Measurements from ENCODE around the gene STX8. TPM values are rescaled to one million over a fixed set of nuclear protein-coding genes. Genes with fewer than 3 reads are reported as not detected.
A peak's percentile ranks its signal among the peaks of the same experiment; 100 is the strongest.

The STX8 gene
- total RNA-seq, 8 experiments from 2014 or later = 44.1 to 98.1 (median 63.8) TPM

- H3K4me1 ChIP-seq (replicated peaks in 1 of 2) = peaks cover 62 to 66% of the 10 kb centered on the region in 2 donors
- no peak overlapping the region for H3K4me3 ChIP-seq
- peak overlapping the region; percentile 80 to 86 for H3K27ac ChIP-seq
- 60 to 100% (median 75%) methylated on average over 1 to 4 of the region's 9 CpGs; no CpG with 5 or more reads in 7 of the 10 experiments for WGBS, 10 experiments
- in situ Hi-C loops (cut with MboI; ENCODE audit: low pct_unique_long_range_greater_than_20kb in 2 of 9, low sequenced_read_pairs in 9 of 9, unreplicated experiment in 9 of 9) = loop anchor here in 1 of 9 experiments (25.0 kb wide), 2 partner anchors 104 to 221 kb away; partner anchors contain the start of gene NTN1
- ATAC-seq (replicated peaks in 6 of 8) = no peak
These were observed 342.4 kb downstream of the STX8 start for GRCh38 chr17:9233271-9233599.

- WGBS, 10 experiments = 0 to 80% (median 18%) methylated on average over 1 to 8 of the region's 22 CpGs; no CpG with 5 or more reads in 5 of the 10 experiments
- Histone ChIP-seq H3K27ac (peak overlapping the region; percentile 80 to 86), H3K4me3 (no peak overlapping the region), H3K4me1 (replicated peaks in 1 of 2) (peaks cover 57 to 61% of the 10 kb centered on the region in 2 donors)
- in situ Hi-C loops (cut with MboI; ENCODE audit: low pct_unique_long_range_greater_than_20kb in 2 of 9, low sequenced_read_pairs in 9 of 9, unreplicated experiment in 9 of 9) = loop anchor here in 1 of 9 experiments (25.0 kb wide), 2 partner anchors 105 to 220 kb away; partner anchors contain the start of gene NTN1
- peak in 6 of 8 experiments; percentile 1 to 87 (median 82) for ATAC-seq (replicated peaks in 6 of 8)
These were observed 342.9 kb downstream of the STX8 start for GRCh38 chr17:9232591-9233270.

GRCh38 chr17:9232155-9232475 lies 343.5 kb downstream of the STX8 start:
- H3K27ac ChIP-seq = peak overlapping the region; percentile 80 to 86
- H3K4me3 ChIP-seq = no peak overlapping the region
- no peak for ATAC-seq (replicated peaks in 6 of 8)
- in situ Hi-C loops (cut with MboI; ENCODE audit: low pct_unique_long_range_greater_than_20kb in 2 of 9, low sequenced_read_pairs in 9 of 9, unreplicated experiment in 9 of 9) = loop anchor here in 1 of 9 experiments (25.0 kb wide), 2 partner anchors 105 to 220 kb away; partner anchors contain the start of gene NTN1
- 82 to 83% methylated on average over 2 of the region's 6 CpGs; no CpG with 5 or more reads in 8 of the 10 experiments for whole genome bisulfite sequencing, 10 experiments
- H3K4me1 ChIP-seq (replicated peaks in 1 of 2) = peaks cover 51 to 54% of the 10 kb centered on the region in 2 donors

GRCh38 chr17:9231449-9232154 lies 344.0 kb downstream of the STX8 start:
- 59 to 88% (median 87%) methylated on average over 3 to 9 of the region's 23 CpGs; no CpG with 5 or more reads in 7 of the 10 experiments for WGBS, 10 experiments
- Histone ChIP-seq H3K27ac (peak overlapping the region; percentile 80 to 86), H3K4me1 (replicated peaks in 1 of 2) (peaks cover 46 to 49% of the 10 kb centered on the region in 2 donors), H3K4me3 (no peak overlapping the region)
- in situ Hi-C loops (cut with MboI; ENCODE audit: low pct_unique_long_range_greater_than_20kb in 2 of 9, low sequenced_read_pairs in 9 of 9, unreplicated experiment in 9 of 9) = loop anchor here in 1 of 9 experiments (25.0 kb wide), 2 partner anchors 106 to 219 kb away; partner anchors contain the start of gene NTN1
- no peak for ATAC-seq (replicated peaks in 6 of 8)

GRCh38 chr17:9230861-9231260 lies 344.8 kb downstream of the STX8 start:
- WGBS, 10 experiments = no CpG with 5 or more reads among the region's 11 CpGs
- H3K4me3 ChIP-seq = no peak overlapping the region
- in situ Hi-C loops (cut with MboI; ENCODE audit: low pct_unique_long_range_greater_than_20kb in 2 of 9, low sequenced_read_pairs in 9 of 9, unreplicated experiment in 9 of 9) = loop anchor here in 1 of 9 experiments (25.0 kb wide), 2 partner anchors 106 to 219 kb away; partner anchors contain the start of gene NTN1
- H3K4me1 ChIP-seq (replicated peaks in 1 of 2) = peaks cover 39 to 46% of the 10 kb centered on the region in 2 donors
- ATAC-seq (replicated peaks in 6 of 8) = no peak
- no peak overlapping the region for H3K27ac ChIP-seq

GRCh38 chr17:9230346-9230745 lies 345.3 kb downstream of the STX8 start:
- peak in 2 of 8 experiments; percentile 13 to 20 for ATAC-seq (replicated peaks in 6 of 8)
- WGBS, 10 experiments = 90% methylated on average over 2 of the region's 15 CpGs; no CpG with 5 or more reads in 8 of the 10 experiments
- H3K4me3 ChIP-seq = no peak overlapping the region
- in situ Hi-C loops (cut with MboI; ENCODE audit: low pct_unique_long_range_greater_than_20kb in 2 of 9, low sequenced_read_pairs in 9 of 9, unreplicated experiment in 9 of 9) = loop anchor here in 1 of 9 experiments (25.0 kb wide), 2 partner anchors 107 to 218 kb away; partner anchors contain the start of gene NTN1
- H3K4me1 ChIP-seq (replicated peaks in 1 of 2) = peaks cover 44 to 51% of the 10 kb centered on the region in 2 donors
- H3K27ac ChIP-seq = no peak overlapping the region

GRCh38 chr17:9229826-9230201 lies 345.8 kb downstream of the STX8 start:
- in situ Hi-C loops (cut with MboI; ENCODE audit: low pct_unique_long_range_greater_than_20kb in 2 of 9, low sequenced_read_pairs in 9 of 9, unreplicated experiment in 9 of 9) = loop anchor here in 1 of 9 experiments (25.0 kb wide), 2 partner anchors 107 to 218 kb away; partner anchors contain the start of gene NTN1
- Histone ChIP-seq H3K4me3 (no peak overlapping the region), H3K27ac (no peak overlapping the region), H3K4me1 (replicated peaks in 1 of 2) (peaks cover 47 to 53% of the 10 kb centered on the region in 2 donors)
- 61 to 100% (median 88%) methylated on average over 1 to 4 of the region's 9 CpGs; no CpG with 5 or more reads in 4 of the 10 experiments for WGBS, 10 experiments
- no peak for ATAC-seq (replicated peaks in 6 of 8)

GRCh38 chr17:9229160-9229825 lies 346.3 kb downstream of the STX8 start:
- no peak for ATAC-seq (replicated peaks in 6 of 8)
- H3K4me3 ChIP-seq = no peak overlapping the region
- H3K4me1 ChIP-seq (replicated peaks in 1 of 2) = peaks cover 44 to 49% of the 10 kb centered on the region in 2 donors
- in situ Hi-C loops (cut with MboI; ENCODE audit: low pct_unique_long_range_greater_than_20kb in 2 of 9, low sequenced_read_pairs in 9 of 9, unreplicated experiment in 9 of 9) = loop anchor here in 1 of 9 experiments (25.0 kb wide), 2 partner anchors 108 to 217 kb away; partner anchors contain the start of gene NTN1
- WGBS, 10 experiments = 65 to 100% (median 87%) methylated on average over 2 to 17 of the region's 20 CpGs; no CpG with 5 or more reads in 2 of the 10 experiments
- H3K27ac ChIP-seq = no peak overlapping the region

- Histone ChIP-seq H3K4me3 (no peak overlapping the region), H3K4me1 (replicated peaks in 1 of 2) (peaks cover 38 to 42% of the 10 kb centered on the region in 2 donors), H3K27ac (no peak overlapping the region)
- ATAC-seq (replicated peaks in 6 of 8) = peak in 3 of 8 experiments; percentile 4 to 71 (median 16)
- WGBS, 10 experiments = 10 to 100% (median 58%) methylated on average over 1 to 11 of the region's 16 CpGs; no CpG with 5 or more reads in 4 of the 10 experiments
- in situ Hi-C loops (cut with MboI; ENCODE audit: low pct_unique_long_range_greater_than_20kb in 2 of 9, low sequenced_read_pairs in 9 of 9, unreplicated experiment in 9 of 9) = loop anchor here in 1 of 9 experiments (25.0 kb wide), 2 partner anchors 109 to 216 kb away; partner anchors contain the start of gene NTN1
These were observed 347.0 kb downstream of the STX8 start for GRCh38 chr17:9228408-9229159.

- ATAC-seq (replicated peaks in 6 of 8) = peak in 1 of 8 experiments; percentile 11
- H3K4me1 ChIP-seq (replicated peaks in 1 of 2) = peaks cover 32 to 35% of the 10 kb centered on the region in 2 donors
- H3K27ac ChIP-seq = no peak overlapping the region
- in situ Hi-C loops (cut with MboI; ENCODE audit: low pct_unique_long_range_greater_than_20kb in 2 of 9, low sequenced_read_pairs in 9 of 9, unreplicated experiment in 9 of 9) = loop anchor here in 1 of 9 experiments (25.0 kb wide), 2 partner anchors 109 to 216 kb away; partner anchors contain the start of gene NTN1
- H3K4me3 ChIP-seq = no peak overlapping the region
- WGBS, 10 experiments = 19 to 94% (median 87%) methylated on average over 1 to 6 of the region's 13 CpGs; no CpG with 5 or more reads in 5 of the 10 experiments
These were observed 347.7 kb downstream of the STX8 start for GRCh38 chr17:9227819-9228407.

GRCh38 chr17:9226794-9227135 lies 348.9 kb downstream of the STX8 start:
- no peak for ATAC-seq (replicated peaks in 6 of 8)
- H3K27ac ChIP-seq = no peak overlapping the region
- H3K4me3 ChIP-seq = no peak overlapping the region
- in situ Hi-C loops (cut with MboI; ENCODE audit: low pct_unique_long_range_greater_than_20kb in 2 of 9, low sequenced_read_pairs in 9 of 9, unreplicated experiment in 9 of 9) = loop anchor here in 1 of 9 experiments (25.0 kb wide), 2 partner anchors 111 to 214 kb away; partner anchors contain the start of gene NTN1
- peaks cover 22 to 25% of the 10 kb centered on the region in 2 donors for H3K4me1 ChIP-seq (replicated peaks in 1 of 2)
- 100% methylated on average over 1 of the region's 14 CpGs; no CpG with 5 or more reads in 9 of the 10 experiments for WGBS, 10 experiments
